ELR (cell line): ENCODE measurements around the gene SLC28A1.

Experiments
- DNase-seq: peaks from one replicate; pipeline ENCODE4 v3.0.0-alpha.2; 2015; ENCODE audit warnings: low read depth

The SLC28A1 gene, protein sequence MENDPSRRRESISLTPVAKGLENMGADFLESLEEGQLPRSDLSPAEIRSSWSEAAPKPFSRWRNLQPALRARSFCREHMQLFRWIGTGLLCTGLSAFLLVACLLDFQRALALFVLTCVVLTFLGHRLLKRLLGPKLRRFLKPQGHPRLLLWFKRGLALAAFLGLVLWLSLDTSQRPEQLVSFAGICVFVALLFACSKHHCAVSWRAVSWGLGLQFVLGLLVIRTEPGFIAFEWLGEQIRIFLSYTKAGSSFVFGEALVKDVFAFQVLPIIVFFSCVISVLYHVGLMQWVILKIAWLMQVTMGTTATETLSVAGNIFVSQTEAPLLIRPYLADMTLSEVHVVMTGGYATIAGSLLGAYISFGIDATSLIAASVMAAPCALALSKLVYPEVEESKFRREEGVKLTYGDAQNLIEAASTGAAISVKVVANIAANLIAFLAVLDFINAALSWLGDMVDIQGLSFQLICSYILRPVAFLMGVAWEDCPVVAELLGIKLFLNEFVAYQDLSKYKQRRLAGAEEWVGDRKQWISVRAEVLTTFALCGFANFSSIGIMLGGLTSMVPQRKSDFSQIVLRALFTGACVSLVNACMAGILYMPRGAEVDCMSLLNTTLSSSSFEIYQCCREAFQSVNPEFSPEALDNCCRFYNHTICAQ

DNA sequence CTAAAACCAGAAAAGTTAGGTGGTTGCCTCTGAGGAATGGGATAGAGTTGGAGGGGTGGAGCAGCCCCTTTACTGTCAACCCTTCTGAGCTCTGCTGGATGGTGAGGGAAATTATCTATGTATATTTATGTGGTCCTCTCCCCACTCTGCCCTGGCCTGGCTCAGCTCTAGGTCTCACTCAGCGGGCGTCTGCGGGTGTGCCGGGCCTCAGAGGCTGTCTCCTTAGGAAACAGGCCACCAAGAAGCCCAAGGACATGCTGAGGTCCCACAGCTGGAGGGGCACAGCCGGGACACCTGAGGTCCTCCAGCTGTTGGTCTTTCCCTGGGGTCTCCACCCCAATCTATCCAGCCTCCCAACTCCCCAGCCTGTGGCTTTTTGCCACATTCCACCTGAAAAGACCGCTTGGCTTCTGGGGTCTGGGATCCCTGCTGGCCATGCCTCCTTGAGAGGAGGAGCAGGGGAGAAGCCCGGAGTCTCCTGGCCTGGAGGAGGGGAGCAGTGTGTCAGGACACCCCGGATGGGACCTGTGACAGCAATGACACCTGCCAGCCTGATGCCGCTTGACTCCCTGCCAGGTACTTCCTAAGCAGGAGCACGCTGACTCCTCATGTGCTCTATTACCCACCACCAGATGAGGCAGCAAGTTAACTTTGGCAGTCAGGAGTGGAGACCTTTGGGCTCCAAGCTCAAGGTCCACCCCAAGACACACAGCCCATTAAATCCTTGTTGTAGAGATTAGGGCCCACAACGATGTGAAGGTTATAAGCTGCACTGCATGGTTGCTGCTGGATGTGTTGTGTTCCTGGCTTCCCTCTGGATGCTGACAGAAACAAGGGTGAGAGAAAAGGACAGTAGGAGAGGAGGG is at the start of gene SLC28A1:
SLC28A1 (plus strand) TSS at position 747 of the 866 bp plus-strand sequence. CDS start 3,099 bp downstream, outside the sequence.
- no peak for DNase-seq

- DNase-seq, result no peak
These were observed 49.5 kb upstream of the SLC28A1 start for GRCh38 chr15:84834969-84835368.

DNA sequence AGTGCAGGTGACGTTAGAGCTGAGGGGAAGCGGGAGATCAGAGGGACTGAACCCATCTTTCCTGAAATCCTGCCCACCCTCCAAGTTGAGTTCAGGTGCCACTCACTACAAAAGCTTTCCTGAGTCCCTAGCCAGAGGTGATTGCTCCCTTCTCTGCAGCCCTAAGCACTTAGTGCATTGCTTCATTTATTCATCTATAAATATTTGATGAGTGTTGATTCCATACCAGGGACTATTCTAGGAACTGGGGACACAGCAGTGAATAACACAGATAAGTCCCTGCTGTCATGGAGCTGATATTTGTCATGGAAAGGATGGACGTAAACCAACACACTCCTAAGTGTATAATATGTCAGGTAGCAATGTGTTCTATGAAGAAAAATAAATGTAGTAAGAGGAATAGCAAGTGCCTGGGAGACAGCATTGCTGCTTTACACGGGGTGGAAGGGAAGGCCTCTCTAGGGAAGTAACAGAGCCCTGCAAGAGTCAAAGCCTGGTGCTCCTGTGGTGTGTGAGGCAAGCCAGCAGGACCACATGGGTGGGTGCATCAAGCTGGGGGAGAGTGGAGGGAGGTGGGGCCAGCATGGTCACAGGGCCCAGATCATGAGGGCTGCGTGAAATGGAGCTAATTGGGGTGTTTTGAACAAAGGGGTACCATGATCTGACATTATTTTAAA is 48.7 kb upstream of the SLC28A1 start:
- no peak for DNase-seq

- DNase-seq, result no peak
These were observed 47.6 kb upstream of the SLC28A1 start for GRCh38 chr15:84836844-84837243.

DNA sequence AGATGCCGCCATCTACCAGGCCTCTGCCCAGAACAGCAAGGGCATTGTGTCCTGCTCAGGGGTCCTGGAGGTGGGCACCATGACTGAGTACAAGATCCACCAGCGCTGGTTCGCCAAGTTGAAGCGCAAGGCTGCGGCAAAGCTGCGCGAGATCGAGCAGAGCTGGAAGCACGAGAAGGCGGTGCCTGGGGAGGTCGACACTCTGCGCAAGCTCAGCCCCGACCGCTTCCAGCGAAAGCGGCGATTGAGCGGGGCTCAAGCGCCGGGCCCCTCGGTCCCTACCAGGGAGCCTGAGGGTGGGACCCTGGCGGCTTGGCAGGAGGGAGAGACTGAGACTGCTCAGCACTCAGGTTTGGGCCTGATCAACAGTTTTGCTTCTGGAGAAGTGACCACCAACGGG is 44.7 kb upstream of the SLC28A1 start:
- DNase-seq, result no peak

- no peak for DNase-seq
These were observed 44.2 kb upstream of the SLC28A1 start for GRCh38 chr15:84840255-84840654.

DNA sequence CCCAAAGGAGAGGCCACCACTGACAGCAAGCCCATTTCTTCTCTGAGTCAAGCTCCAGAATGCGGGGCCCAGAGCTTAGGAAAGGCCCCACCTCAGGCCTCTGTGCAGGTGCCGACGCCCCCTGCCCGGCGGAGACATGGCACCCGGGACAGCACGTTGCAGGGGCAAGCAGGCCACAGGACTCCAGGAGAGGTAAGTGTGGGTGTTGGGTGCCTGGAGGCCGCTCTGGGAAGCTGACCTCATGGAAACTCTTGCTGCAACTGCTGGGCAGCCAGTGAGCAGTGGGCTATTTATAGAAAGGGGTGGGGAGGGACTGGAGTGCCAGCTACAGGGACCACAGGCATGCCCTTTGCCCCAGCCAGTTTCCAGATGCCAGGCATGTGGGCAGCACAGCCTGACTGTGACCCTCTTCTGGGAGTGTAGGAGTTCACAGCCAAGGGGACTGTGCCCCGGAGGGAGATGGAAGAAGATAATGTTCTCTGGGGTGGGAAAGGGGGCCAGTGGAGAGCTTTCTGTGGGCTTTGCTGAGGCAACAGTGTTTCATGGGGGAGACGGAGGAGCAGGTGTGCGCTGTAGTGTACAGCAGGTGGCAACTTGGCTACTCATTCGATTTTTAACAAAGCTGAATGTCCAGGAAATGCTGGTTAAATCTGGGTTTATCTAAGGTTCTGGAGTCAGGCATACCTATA is 43.6 kb upstream of the SLC28A1 start:
- no peak for DNase-seq

GRCh38 chr15:84842781-84843180 is 41.7 kb upstream of the SLC28A1 start:
- no peak for DNase-seq

GRCh38 chr15:84844964-84845363 is 39.5 kb upstream of the SLC28A1 start:
- DNase-seq, result no peak

GRCh38 chr15:84845631-84846030 is 38.8 kb upstream of the SLC28A1 start:
- DNase-seq, result peak; percentile 77

DNA sequence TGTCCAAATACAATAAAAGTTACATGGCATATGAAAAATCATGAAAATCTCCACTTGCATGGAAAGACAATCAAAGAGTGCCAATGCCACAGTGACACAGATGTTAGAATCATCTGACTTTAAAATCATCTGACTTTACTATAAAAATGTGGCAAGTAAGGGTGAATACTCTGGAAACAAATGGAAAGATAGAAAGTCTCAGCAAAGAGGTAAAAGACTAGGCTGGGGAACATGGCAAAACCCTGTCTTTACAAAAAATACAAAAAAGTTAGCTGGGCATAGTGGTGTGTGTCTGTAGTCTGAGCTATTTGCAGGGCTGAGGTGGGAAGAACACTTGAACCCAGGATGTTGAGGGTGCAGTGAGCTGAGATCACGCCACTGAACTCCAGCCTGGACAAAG is 38.2 kb upstream of the SLC28A1 start:
- DNase-seq, result no peak

- DNase-seq, result no peak
These were observed 37.1 kb upstream of the SLC28A1 start for GRCh38 chr15:84847382-84847781.

DNA sequence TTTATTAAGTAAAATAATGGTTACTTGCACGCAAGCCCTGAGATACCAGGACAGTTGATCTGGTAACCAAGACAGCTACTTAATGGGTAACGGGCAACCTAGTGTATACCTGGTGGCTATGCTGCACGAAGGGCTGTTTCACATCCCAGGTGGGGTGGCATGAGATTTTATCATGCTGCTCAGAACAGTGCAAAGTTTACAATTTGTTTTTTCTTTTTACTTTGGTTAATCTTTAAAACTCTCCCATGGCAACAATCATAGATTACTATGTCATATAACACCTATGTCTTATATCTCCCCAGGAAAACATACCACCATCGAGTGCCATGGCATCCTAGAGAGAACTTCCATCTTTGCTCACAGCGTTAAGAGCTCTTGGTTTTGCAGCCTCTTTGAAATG is 32.2 kb upstream of the SLC28A1 start:
- no peak for DNase-seq

DNA sequence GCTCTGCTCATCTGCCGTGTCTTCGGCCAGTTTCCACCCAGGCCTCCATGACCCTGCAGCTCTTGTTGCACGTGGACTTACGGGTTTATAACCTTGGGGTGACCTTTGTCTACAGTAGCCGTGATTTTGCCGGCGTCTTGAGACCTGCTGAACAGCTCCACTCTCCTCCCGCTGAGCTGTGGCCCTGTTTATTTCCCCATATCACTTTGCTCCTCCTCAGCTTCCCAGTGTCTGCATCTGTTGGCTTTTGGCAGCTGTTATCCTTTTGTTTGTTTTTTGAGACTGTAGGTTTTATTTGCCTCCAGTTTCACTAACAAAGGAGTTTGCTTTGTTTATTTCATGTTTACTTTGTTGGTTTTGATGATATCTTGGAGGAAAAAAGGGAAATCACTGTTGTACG is 29.3 kb upstream of the SLC28A1 start:
- DNase-seq, result no peak

DNA sequence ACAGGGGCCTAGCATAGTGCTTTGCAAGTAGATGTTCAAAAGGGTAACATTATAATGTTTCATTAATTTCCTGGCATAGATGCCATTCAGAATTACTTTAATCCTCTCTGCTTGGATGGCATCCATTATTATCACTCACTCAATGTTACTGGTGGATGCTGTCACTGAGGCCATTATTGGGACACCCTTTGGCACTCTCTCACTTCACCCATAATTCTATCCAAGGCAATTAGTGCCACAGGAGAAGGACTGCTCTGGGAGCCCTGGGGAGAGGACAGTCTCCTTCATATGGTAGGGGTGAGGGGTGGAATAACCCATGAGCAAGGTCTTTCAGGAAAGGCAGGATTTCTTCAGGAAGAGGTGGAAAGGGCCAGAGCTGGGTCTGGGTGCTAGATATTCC is 28.7 kb upstream of the SLC28A1 start:
- DNase-seq, result no peak

- DNase-seq, result no peak
These were observed 27.6 kb upstream of the SLC28A1 start for GRCh38 chr15:84856731-84857417.

- DNase-seq, result no peak
These were observed 27.0 kb upstream of the SLC28A1 start for GRCh38 chr15:84857418-84858004.

DNA sequence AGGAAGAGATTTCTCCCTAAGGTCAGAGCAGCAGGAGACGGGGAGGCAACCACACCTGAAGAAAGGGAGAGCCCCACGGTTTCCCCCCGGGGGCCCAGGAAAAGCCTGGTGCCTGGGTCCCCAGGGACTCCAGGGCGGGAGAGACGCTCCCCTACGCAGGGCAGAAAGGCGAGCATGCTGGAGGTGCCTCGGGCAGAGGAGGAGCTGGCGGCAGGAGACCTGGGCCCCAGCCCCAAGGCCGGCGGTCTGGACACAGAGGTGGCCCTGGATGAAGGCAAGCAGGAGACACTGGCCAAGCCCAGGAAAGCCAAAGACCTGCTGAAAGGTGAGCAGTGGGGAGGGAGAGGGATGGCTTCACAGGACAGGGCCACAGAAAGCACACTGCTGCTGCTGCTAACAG is 26.2 kb upstream of the SLC28A1 start:
- no peak for DNase-seq

DNA sequence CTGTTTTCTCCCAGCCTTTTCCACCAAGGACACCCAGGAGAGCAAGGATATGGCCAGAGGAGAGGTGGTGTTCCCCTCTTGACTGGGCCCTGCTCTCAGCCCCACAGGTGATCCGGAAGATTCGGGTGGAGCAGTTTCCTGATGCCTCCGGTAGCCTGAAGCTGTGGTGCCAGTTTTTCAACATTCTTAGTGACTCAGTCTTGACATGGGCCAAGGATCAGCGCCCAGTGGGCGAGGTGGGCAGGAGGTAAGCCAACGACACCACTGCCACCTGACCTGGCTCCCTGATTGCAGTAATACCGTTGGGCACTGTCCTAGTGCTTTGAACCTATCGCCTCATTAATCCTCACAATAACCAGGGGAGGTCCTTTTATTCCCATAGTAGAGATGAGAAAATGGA is 25.3 kb upstream of the SLC28A1 start:
- no peak for DNase-seq

- no peak for DNase-seq
These were observed 24.8 kb upstream of the SLC28A1 start for GRCh38 chr15:84859651-84860050.

GRCh38 chr15:84861781-84862180 is 22.7 kb upstream of the SLC28A1 start:
- DNase-seq, result no peak
